ENCODE data around the gene C9.
A peak's percentile ranks its signal among the peaks of the same experiment; 100 is the strongest.
"Not testable (repeated sequence)": the region's sequence is repeated elsewhere in the genome, so short reads cannot be mapped to it uniquely, and the experiment has no call there.

Gene C9

GRCh38 chr5:39364367-39364766 lies at the start of gene C9:
C9 (minus strand) TSS chr5:39364495; CDS start chr5:39364464, 31 bp downstream.
- no peak for DNase-seq
- intact Hi-C loops (cut with DNase I), result no loop called here

- DNase-seq, result no peak
- intact Hi-C loops (cut with DNase I), result no loop called here
Measured at GRCh38 chr5:39413771-39414170, 49.5 kb upstream of the C9 start.

GRCh38 chr5:39412721-39413394 lies 48.6 kb upstream of the C9 start:
- DNase-seq, result no peak
- intact Hi-C loops (cut with DNase I), result no loop called here

GRCh38 chr5:39411985-39412384 lies 47.7 kb upstream of the C9 start:
- DNase-seq, result no peak
- intact Hi-C loops (cut with DNase I), result no loop called here

- DNase-seq, result no peak
- intact Hi-C loops (cut with DNase I), result no loop called here
Measured at GRCh38 chr5:39411061-39411460, 46.8 kb upstream of the C9 start.

- intact Hi-C loops (cut with DNase I), result no loop called here
- no peak for DNase-seq
Measured at GRCh38 chr5:39409033-39409432, 44.7 kb upstream of the C9 start.

- intact Hi-C loops (cut with DNase I), result no loop called here
- peak in 1 of 42 donors; percentile 47 for DNase-seq
Measured at GRCh38 chr5:39405083-39405843, 41.0 kb upstream of the C9 start.

- intact Hi-C loops (cut with DNase I), result not testable (repeated sequence)
Measured at GRCh38 chr5:39403761-39404160, 39.5 kb upstream of the C9 start.

GRCh38 chr5:39402140-39402539 lies 37.8 kb upstream of the C9 start:
- intact Hi-C loops (cut with DNase I); DNase-seq: not testable (repeated sequence)

More at GRCh38 chr5:39403761-39404160, 39.5 kb upstream of the C9 start:
- DNase-seq, result not testable (repeated sequence)

- intact Hi-C loops (cut with DNase I), result no loop called here
- DNase-seq, result no peak
Measured at GRCh38 chr5:39400713-39401578, 36.7 kb upstream of the C9 start.

- DNase-seq, result peak in 8 of 42 donors; percentile 27 to 59 (median 36)
- intact Hi-C loops (cut with DNase I), result no loop called here
Measured at GRCh38 chr5:39399135-39400036, 35.1 kb upstream of the C9 start.

- intact Hi-C loops (cut with DNase I), result no loop called here
- no peak for DNase-seq
Measured at GRCh38 chr5:39396843-39397242, 32.5 kb upstream of the C9 start.

GRCh38 chr5:39395521-39395920 lies 31.2 kb upstream of the C9 start:
- no peak for DNase-seq
- intact Hi-C loops (cut with DNase I), result no loop called here

- intact Hi-C loops (cut with DNase I), result no loop called here
- DNase-seq, result no peak
Measured at GRCh38 chr5:39394946-39395345, 30.7 kb upstream of the C9 start.

- DNase-seq, result no peak
- intact Hi-C loops (cut with DNase I), result no loop called here
Measured at GRCh38 chr5:39390945-39391344, 26.6 kb upstream of the C9 start.

- DNase-seq, result no peak
- intact Hi-C loops (cut with DNase I), result no loop called here
Measured at GRCh38 chr5:39387293-39387692, 23.0 kb upstream of the C9 start.

GRCh38 chr5:39384271-39384670 lies 20.0 kb upstream of the C9 start:
- DNase-seq, result no peak
- intact Hi-C loops (cut with DNase I), result no loop called here

GRCh38 chr5:39381376-39381775 lies 17.1 kb upstream of the C9 start:
- intact Hi-C loops (cut with DNase I), result no loop called here
- no peak for DNase-seq

- peak in 2 of 42 donors; percentile 9 to 11 for DNase-seq
- intact Hi-C loops (cut with DNase I), result loop anchor here (5.0 kb wide), 1 partner anchor 168 kb away; no protein-coding TSS in a partner anchor
Measured at GRCh38 chr5:39379693-39380092, 15.4 kb upstream of the C9 start.
